DMS53 treated with DMSO at 0.1 percent for 48 hours (cell line): ENCODE data around the gene COBLL1.
"Not testable (repeated sequence)": the region's sequence is repeated elsewhere in the genome, so short reads cannot be mapped to it uniquely, and the experiment has no call there.

ENCODE experiments used
- DNase-seq: peaks from one replicate; lab custom pipeline; 2025; ENCODE audit not compliant: unreplicated experiment; lab: John Stamatoyannopoulos, UW

COBLL1 gene, protein sequence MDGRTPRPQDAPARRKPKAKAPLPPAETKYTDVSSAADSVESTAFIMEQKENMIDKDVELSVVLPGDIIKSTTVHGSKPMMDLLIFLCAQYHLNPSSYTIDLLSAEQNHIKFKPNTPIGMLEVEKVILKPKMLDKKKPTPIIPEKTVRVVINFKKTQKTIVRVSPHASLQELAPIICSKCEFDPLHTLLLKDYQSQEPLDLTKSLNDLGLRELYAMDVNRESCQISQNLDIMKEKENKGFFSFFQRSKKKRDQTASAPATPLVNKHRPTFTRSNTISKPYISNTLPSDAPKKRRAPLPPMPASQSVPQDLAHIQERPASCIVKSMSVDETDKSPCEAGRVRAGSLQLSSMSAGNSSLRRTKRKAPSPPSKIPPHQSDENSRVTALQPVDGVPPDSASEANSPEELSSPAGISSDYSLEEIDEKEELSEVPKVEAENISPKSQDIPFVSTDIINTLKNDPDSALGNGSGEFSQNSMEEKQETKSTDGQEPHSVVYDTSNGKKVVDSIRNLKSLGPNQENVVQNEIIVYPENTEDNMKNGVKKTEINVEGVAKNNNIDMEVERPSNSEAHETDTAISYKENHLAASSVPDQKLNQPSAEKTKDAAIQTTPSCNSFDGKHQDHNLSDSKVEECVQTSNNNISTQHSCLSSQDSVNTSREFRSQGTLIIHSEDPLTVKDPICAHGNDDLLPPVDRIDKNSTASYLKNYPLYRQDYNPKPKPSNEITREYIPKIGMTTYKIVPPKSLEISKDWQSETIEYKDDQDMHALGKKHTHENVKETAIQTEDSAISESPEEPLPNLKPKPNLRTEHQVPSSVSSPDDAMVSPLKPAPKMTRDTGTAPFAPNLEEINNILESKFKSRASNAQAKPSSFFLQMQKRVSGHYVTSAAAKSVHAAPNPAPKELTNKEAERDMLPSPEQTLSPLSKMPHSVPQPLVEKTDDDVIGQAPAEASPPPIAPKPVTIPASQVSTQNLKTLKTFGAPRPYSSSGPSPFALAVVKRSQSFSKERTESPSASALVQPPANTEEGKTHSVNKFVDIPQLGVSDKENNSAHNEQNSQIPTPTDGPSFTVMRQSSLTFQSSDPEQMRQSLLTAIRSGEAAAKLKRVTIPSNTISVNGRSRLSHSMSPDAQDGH

DNA sequence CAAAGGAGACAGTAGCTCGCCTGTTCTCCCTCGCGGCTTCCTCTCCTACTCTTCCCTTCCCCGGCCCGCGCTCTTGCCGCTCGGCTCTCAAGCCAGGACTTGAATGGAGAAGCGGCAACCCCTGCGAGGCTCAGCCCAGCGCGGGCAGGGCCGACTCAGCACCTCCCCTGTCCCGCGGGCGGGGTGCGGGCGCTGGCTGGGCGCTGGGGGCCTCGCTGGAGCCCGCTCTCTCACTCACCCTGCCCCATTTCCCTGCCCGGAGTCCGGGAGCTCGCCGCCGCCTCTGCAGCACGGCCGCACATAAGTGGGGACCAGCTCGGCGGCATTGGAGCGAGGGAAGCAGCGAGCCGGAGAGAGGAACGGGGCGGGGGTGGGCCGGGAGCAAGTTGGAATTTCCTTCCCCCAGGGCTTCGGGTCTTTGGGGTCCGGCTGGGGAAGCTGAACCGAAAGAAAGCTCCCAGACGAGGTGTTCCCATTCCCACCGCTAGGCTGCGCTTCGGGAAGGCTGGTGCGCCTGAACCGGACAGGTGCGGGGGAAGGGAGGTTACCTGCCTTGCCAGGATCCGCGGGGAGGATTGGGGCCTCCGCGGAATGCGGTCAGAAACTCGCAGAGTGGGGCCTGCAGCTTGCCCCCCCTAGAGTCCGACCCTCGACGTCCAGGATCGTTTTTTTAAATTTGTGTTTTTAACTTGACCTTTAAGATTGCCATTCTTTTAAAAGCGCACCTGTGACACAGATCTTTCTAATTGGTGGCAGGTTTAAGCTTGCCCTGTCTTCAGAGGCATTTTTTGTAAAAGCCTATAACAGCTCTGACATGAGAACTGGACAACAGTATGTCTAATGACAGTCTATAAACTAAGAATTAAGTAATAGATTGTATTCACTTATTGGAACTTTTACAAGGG lies at the start of gene COBLL1:
Gene COBLL1, minus strand, starts transcription at position 105 of the 905 bp plus-strand sequence. CDS start 627 bp downstream, outside the sequence.
- peak; percentile 89 for DNase-seq

DNA sequence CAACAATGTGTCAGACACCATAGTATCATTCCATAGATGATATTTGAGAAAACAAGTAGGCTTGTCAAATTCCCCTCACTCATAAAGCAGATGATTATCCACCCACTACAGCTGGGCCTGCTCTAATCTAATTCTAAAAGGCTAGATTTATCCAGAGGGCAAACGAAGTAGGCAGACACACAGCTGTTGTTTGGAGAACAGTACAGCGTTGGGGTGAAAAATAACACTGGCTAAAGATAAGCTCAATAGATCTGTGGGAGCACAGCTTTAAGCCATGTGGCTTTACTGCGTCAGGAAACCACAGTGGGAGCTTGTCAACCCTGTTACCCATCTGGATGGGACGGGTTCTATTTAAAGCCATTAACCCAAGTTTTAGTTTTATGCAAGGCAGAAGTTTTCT lies 48.9 kb upstream of the COBLL1 start:
- DNase-seq: no peak

DNA sequence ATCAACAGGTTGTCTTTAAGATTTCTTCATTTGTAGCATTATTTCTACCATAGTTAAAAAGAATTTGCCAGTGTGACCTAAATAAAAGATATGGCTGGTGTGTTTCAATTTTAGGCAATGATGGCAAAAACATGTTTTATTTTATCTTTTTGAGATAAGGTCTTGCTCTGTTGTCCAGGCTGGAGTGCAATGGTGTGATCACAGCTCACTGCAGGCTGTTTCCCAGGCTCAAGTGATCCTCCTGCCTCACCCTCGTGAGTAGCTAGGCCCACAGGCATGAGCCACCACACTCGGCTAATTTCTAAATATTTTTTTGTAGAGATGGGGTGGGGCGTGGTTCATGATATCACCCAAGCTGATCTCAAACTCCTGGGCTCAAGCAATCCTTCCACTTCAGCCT lies 47.0 kb upstream of the COBLL1 start:
- DNase-seq: no peak

DNA sequence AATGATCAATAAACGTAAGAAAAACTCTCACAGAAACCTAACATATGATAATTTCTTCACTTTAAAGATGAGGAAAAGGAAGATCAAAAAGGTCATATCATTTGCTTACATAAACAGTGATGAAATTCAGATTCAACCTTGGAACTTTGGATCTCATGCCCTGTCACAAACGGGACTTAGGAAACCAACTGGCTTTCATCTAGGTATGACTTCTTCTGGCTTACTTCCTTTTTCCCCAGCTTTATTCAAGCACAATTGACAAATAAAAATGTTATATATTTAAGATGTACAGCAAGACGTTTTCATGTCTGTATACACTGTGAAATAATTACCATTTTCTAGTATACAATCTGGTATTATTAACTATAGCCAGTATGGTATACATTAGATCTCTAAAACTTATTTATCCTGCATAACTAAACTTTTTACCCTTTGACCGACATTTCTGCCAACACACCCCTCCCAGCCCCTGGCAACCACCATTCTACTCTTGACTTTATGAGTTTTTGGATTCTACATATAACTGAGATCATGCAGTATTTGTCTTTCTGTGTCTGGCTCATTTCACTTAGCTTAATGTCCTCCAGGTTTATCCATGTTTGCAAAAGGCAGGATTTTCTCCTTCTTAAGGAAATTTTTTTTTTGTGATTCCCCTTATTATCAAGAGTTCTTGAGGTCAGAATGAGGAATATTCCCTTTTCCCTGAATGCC lies 46.0 kb upstream of the COBLL1 start:
- no peak for DNase-seq

DNA sequence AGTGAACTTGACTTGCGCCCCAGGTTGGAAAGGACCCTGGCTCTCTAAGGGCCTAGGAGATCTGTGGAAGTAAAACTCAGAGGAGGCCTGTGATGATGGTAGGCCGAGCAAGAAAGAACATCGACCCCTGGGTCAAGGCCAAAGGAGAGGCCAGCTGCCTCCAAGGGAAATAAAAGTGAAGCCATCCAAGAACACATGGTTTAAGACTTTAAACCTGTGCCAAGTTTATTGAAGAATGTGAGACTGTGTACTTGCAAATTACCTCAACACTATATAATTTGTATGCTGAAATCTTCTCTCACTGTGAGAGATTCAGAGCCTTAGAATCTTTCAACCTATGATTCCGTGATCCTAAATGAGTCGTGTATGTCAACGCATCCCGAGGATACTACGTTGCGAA lies 40.7 kb upstream of the COBLL1 start:
- DNase-seq: no peak

DNA sequence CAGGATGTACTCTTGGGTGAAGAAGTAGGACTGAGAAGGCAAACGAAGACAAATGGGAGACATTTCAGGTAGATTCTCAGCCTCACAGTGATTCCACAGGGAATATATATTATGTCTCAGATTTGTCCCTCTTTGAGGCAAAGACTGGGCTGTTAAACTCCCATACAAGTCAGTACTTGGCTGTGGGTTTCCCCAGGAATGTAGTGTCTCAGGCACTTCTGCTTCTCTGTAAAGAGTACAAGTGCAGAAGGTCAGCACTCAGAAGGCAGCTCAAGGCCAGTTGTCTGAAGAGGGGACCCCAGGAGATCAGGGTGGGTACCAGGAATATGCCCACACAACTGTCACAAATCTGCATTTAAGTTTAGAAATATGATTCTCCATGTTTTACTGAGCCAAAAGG lies 39.9 kb upstream of the COBLL1 start:
- DNase-seq: no peak

DNA sequence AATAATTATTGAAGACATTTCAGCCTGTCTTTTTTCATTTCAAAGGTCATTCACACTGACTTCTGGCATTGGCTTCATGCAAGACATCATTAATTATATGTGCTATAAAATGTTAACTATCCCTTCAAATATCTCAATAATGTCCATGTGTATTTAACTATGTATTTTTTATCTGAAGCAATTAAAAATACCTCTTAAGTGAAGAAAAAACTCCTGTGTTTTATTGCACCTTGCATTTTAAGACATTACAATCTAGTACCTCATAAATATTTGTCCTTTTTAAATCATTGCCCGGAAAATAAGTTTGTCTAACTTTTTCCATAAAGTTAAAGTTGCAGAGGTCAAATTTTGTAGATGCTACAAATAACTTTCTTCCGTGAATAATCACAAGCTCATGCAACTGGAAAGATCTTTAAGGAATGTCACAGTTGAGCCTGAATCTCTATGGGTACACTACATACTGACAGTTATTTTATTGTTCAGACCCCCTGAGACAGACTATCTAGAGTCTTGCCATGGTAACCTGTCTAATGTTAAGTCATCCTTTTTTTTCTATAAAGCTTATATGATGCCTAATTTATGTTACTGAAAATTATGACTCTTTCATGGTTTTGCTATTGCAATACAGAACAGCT lies 38.4 kb upstream of the COBLL1 start:
- DNase-seq: no peak

DNA sequence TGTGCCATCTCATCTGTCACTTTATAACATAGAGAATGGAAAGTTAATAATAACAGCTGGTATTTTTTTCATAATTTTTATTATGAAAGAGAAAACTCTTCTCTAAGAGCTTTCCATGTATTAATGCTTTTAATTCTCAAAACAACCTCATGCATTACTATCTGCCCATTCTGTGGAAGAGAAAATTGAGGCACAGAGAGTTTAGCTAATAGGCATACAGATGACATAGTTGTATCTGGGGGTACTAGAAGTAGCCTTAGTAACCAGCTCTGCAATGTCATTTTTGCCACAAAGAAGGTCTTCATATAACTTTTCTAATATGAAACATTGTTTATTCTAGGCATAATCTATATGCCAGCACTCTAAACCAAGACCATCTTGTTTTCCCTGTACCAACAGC lies 36.3 kb upstream of the COBLL1 start:
- DNase-seq: no peak

DNA sequence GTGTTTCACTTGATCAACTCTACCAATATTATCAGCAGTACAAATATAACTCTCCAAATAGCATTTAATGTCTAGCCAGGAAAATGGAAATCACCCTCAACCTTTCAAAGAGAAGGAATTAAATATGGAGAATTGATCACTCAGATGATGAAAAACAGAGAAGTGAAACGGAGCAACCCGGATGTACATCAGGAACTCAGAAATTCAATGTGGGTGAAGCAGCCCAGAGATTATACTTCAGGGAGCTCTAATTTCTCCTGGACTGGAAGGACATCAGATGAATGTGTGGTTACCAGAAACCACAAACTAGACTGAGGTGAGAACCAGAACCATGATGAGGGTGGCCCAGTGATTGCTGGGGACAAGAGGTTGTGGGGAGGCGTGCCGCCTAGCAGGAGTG lies 35.5 kb upstream of the COBLL1 start:
- no peak for DNase-seq

DNA sequence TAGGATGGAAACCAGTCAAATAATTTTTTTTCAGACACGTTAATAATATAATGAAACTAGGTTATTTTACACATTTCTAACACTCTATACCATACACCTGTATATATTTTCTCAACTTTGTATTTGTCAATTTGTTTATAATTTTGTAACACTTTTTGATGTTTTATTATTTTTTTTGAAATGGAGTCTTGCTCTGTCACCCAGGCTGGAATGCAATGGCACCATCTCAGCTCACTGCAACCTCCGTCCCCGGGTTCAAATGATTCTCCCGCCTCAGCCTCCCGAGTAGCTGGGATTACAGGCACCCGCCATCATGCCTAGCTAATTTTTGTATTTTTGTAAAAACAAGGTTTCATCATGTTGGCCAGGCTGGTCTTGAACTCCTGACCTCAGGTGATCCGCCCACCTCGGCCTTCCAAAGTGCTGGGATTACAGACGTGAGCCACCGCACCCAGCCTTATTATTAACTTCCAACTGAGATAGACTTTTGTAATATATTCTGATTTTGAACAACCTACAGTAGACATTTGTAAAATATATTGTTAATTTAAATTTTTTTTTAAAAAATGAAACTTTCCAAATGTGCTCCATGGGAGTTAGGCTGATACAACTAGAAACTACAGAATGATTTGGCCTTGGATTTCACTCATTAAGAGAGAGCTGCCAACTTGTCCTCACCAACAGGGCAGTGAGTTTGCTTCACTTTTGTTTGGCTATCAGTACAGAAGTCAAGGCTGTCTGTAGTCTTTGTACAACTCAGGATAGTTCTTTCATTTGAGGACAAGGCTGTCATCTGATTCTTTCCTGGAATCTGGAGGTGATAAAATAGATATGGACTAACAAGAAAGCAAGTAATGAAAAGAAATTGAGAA lies 33.9 kb upstream of the COBLL1 start:
- no peak for DNase-seq

DNA sequence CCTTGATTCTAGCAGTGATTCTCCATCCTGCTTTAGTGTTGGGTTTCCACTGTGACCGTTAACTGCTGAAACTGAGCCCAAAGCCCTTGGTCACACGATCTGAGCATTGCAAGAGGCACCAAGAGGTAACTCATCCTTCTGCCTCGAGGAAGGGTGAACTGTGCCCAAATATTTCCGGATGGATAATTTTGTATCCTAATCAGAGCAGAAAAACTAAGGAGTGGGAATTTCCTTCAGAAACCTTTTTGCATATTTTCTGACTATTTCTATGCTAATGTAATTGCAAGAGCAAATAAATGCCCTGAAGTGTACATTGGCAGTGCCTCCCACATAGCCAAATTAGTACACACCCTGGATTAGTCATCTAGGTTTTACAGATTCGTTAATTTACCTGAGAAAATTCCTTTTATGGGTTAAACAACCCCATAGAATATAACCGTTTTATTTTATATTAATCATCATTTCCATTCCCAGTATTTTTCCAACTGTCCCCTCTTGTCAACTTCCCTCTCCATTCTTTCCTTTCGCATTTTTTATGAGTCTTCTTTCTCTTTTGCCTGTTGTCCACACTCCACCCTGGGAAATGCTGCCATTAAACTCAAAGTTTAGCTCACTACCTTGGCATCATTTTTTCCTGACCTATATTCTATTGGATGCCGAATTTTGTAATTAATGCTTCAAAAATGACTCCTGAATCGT lies 31.7 kb upstream of the COBLL1 start:
- DNase-seq: no peak

DNA sequence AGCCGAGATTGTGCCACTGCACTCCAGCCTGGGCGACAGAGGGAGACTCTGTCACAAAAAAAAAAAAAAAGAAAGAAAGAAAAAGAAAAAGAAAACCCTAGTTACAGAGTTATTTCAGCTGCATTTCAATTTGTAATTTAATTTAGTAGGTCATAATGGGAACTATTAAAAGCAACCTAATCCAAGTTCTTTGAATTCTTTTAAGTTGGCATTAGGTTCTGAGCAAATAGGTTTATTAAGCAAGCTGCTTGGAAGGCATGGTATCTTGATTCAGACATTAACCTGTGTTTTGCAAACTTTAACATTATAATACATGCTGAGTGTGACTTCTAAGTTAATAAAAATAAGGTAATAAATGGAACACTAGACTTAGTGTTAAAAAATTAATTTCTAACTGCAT lies 29.8 kb upstream of the COBLL1 start:
- DNase-seq: no peak

DNA sequence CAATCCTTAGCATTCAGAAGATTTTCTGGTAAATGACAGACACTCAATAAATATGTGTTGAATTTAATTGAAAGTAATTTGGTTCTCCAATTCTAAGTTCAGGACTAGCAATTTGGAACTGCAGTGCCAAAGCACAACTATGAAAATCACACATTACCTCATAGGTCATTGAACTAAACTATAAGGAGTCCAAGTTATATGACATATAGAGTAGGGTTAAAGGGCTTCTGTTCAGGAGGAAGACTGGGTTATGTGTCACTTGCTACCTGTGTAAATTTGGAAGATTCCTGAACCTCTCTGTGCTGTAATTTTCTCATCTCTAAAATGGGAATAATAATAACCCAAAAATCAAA lies 27.8 kb upstream of the COBLL1 start:
- DNase-seq: no peak

DNA sequence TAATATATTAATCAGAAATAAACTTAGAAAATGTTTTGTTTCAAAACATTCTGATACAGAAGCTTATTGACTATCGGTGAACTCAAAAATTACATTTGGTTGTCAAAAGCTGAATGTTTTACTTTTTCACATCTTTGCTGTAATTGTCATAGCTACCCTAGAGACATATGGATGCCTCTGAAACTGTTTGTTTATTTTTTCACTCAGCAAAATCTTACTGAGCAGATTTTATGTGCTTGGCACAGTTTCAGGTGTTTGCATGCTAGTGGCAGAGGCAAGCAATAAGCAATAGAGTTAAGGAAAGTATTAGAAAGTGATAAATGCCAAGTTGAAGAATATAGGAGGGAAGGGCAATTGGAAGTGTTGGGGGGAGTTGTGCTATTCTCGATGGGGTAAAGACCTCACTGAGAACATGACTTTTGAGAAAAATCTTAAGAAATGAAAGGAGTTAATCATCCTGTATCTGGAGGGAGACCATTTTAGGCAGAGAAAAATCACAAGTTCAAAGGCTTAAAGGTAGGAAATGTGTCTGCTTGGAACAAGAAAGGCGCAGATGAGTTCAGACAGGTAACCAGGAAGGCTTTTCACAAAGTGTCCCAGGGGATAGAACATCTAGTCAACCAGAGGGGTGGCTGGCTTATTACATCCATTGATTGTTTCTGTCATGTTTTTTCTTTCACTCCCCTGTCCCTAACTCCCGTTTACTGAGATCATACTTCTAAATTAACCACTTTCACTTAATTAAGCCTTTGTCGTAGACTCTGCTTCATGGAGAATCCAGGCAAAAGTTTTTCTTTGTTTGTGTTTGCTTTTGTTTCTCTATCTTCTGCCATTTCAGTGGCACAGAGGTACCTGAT lies 27.2 kb upstream of the COBLL1 start:
- DNase-seq: no peak

DNA sequence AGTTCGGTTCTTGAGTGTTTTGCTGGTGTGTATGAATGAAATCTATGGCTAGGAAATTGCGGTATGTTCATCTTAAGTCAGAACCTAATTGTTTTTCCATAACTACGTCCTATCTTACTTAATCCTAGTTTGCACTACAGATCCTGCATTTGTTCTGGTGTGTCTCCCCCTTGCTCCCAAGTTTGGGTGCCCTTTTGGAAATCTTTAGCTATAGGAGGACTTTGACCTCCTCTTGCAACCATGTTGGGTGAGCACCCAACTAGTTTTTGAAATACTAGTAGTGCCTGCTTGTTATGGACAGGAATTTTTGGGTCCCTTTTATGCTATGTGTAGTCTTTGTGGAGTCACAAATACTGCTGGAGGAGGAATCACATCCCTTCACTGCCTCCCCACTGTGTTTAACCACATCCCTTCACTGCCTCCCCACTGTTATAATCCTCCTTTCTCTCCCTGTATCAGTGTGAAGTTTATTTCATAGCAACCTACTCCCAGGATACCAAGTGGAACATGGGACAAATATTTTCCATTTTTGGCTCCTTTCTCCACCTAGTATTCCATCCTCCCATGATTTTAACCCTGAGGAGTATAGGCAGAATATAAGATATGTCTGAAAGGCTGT lies 26.3 kb upstream of the COBLL1 start:
- no peak for DNase-seq

DNA sequence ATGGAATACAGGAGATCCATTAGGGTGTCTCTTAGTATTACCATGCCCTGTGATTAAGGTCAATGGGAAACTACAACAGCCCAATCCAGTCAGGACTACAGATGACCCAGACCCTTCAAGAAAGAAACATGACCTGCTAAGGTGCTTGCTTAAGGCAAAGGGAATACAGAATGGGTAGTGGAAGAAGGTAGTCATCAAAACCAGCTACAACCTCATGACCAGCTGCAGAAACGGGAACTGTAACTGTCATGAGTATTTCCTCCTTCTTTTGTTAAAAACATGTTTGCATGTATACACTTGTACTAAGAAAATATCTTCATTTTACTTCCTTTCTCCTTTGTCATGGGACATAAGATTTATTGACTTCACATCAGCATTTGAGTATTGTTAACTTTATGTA lies 24.8 kb upstream of the COBLL1 start:
- not testable (repeated sequence) for DNase-seq

DNA sequence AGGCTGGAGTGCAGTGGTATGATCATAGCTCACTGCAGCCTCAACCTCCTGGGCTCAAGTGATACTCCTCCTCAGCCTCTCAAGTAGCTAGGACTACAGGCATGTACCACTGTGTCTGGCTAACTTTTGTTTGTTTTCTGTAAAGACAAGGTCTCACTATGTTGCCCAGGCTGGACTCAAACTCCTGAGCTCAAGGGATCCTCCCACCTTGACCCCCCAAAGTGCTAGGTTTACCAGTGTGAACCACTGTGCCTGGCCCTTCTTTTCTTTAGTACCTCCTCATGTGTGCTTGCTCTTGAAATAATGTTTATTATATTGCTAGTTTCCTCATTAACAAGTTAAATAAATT lies 19.0 kb upstream of the COBLL1 start:
- no peak for DNase-seq
